ENCODE data around the gene NECAB2. TPM values are rescaled to one million over a fixed set of nuclear protein-coding genes. Genes with fewer than 3 reads are reported as not detected.

NECAB2 gene
- polyA plus RNA-seq, 2 of the 4 experiments (the other 2 are of a cell fraction), result 1.1 to 1.4 TPM

DNA sequence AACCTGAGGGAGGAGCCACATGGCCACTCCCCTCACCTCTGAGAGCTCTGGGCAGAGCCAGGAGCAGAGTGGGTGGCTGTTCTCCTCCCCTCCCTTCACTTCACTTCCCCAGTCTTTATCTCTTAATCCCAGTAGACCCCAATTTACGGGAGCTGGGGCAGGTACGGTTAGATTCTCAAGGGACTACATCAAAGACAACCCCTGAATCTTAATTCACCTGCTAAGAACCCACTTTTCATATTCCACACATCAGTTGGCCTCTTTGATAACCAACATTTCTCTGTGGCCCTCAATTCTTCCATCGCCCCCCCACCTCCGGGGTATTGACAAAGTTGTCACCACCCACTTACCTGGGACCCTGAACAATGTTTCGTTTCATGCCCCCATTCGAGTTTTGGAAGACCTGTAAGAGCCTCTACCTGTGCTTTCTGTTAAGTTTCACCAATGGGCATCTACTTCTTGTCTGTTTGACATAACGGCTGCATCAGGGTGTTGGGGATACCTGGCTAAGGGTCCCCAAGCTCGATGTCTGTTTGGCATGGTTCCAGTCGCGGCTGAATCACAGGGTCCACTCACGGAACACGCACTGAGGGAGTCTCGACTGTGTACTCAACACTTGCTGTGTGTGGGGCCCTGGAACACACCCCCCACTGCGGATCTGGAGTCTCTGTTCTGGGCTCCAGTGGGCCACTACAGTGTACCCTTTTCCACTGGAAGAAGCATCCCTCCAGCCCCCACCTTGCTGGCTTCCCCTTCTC, 46.7 kb downstream of the NECAB2 start:
- ChIA-PET POLR2A (interaction anchor here (1.0 kb wide), 1 partner anchor 61 kb away, joined by 5 read pairs; no protein-coding TSS in a partner anchor), CTCF (interaction anchor here (0.6 to 0.8 kb wide), 3 partner anchors 24 to 51 kb away, joined by 3 to 5 read pairs (median 3); no protein-coding TSS in a partner anchor)
- 30% methylated on average over 14 of the region's 14 CpGs for WGBS (ENCODE audit: missing lambda C conversion rate)
- FAIRE-seq, result no peak
- TF ChIP-seq JUN (IDR thresholded peaks at IDR 0.05) (no peak), MYC (IDR thresholded peaks at IDR 0.05; ENCODE audit: borderline replicate concordance, low read length) (no peak), FOSB (CRISPR knock-in tag; IDR thresholded peaks at IDR 0.05) (no peak), RCOR1 (IDR thresholded peaks at IDR 0.05; ENCODE audit: low read depth, low read length) (no peak), BHLHE40 (IDR thresholded peaks at IDR 0.05; ENCODE audit: low read depth, low read length) (no peak), HOXB5 (CRISPR knock-in tag; IDR thresholded peaks at IDR 0.05) (no peak), KDM1A (IDR thresholded peaks at IDR 0.05; ENCODE audit: low read depth) (no peak), HOXB13 (CRISPR knock-in tag; IDR thresholded peaks at IDR 0.05; ENCODE audit: low read depth) (no peak)
- Histone ChIP-seq H3K4me1 (peaks cover 8% of the 10 kb centered on the region; the same call in 1 of the 3 replicates), H3K9me3 (no peaks in the 10 kb centered on the region), H3K4me2 (peak overlapping the region; percentile 47), H3K4me3 (no peak overlapping the region), H3K27ac (no peak overlapping the region)
- ATAC-seq, result no peak; a peak in 1 of 6 replicates
- DNase-seq (ENCODE audit: low read depth in 1 of 2, low spot score in 1 of 2), result no peak

DNA sequence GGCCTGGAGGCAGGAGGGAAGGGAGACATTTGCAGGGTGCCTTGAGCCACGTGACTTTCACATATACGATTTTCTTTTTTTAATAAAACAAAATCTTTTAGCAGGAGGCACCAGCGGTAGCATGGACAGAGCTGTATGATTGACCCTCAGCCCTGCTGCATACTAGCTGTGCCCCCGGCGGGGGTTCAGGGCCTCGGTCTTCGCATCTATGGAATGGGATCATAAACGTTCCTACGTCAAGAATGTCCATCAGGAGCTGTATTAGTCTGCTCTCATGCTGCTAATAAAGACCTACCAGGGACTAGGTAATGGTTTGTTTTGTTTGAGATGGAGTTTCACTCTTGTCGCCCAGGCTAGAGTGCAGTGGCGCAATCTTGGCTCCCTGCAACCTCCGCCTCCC, 47.4 kb downstream of the NECAB2 start:
- no peak overlapping the region for H3K4me3 ChIP-seq
- H3K4me1 ChIP-seq, result peaks cover 8% of the 10 kb centered on the region; the same call in 1 of the 3 replicates
- CTCF ChIA-PET, result interaction anchor here (0.5 to 1.6 kb wide), 4 partner anchors 10 to 50 kb away, joined by 3 to 7 read pairs (median 4); no protein-coding TSS in a partner anchor
- POLR2A ChIA-PET, result no interaction called here
- no peak overlapping the region for H3K4me2 ChIP-seq
- ATAC-seq, result no peak
- TF ChIP-seq NR3C1 (IDR thresholded peaks at IDR 0.05), result no peak
- TF ChIP-seq, protein P1, sequence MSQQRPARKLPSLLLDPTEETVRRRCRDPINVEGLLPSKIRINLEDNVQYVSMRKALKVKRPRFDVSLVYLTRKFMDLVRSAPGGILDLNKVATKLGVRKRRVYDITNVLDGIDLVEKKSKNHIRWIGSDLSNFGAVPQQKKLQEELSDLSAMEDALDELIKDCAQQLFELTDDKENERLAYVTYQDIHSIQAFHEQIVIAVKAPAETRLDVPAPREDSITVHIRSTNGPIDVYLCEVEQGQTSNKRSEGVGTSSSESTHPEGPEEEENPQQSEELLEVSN (IDR thresholded peaks at IDR 0.05; ENCODE audit: borderline replicate concordance, low read depth), result no peak
- no peak for TF ChIP-seq CHD4 (IDR thresholded peaks at IDR 0.05; ENCODE audit: borderline replicate concordance)
- no peak for TF ChIP-seq SREBF2 (IDR thresholded peaks at IDR 0.05)
- no peak for TF ChIP-seq POLR2A (IDR thresholded peaks at IDR 0.05; ENCODE audit: low read length)
- no peak for FAIRE-seq
- DNase-seq (ENCODE audit: low read depth in 1 of 2, low spot score in 1 of 2), result no peak
- 0 out of 3 replicates have a peak, but pooled peaks cover 3% of the 10 kb centered on the region for H3K9me3 ChIP-seq
- 63% methylated on average over 12 of the region's 12 CpGs for WGBS (ENCODE audit: missing lambda C conversion rate)
- no peak overlapping the region for H3K27ac ChIP-seq

DNA sequence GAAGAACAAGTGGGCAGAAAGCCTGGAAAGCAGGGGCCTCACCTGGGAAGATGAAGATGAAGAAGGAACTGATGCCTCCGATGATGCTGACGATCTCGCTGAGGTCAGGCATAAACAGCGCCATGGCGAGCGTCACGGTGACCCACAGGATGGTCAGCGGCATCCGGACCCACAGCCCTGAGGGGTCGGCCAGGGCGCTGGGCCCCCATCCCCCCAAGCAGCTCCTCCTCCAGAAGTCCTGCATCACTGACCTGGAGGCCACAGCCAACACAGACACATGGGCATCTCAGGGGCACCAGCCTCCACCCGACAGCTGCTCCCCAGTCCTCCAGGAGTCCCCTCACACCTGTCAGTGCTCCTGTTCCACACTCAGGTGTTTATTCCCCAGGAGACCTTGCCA, 48.4 kb downstream of the NECAB2 start:
- Histone ChIP-seq H3K4me2 (no peak overlapping the region), H3K4me1 (peaks cover 8% of the 10 kb centered on the region; the same call in 1 of the 3 replicates), H3K9me3 (peaks cover 14% of the 10 kb centered on the region; the same call in 2 of the 3 replicates), H3K4me3 (no peak overlapping the region), H3K27ac (no peak overlapping the region)
- WGBS (ENCODE audit: missing lambda C conversion rate), result 79% methylated on average over 12 of the region's 12 CpGs
- DNase-seq (ENCODE audit: low read depth in 1 of 2, low spot score in 1 of 2) (no peak), ATAC-seq (no peak), FAIRE-seq (no peak)
- POLR2A ChIA-PET, result no interaction called here
- TF ChIP-seq ZNF302 (CRISPR knock-in tag; IDR thresholded peaks at IDR 0.05) (no peak), CBX8 (IDR thresholded peaks at IDR 0.05) (no peak), PHF8 (IDR thresholded peaks at IDR 0.05; ENCODE audit: borderline replicate concordance, low read depth) (no peak), CHD4 (IDR thresholded peaks at IDR 0.05; ENCODE audit: borderline replicate concordance) (no peak), POLR2A (IDR thresholded peaks at IDR 0.05; ENCODE audit: low read length) (no peak), HOXB13 (CRISPR knock-in tag; IDR thresholded peaks at IDR 0.05; ENCODE audit: low read depth) (no peak), FOSB (CRISPR knock-in tag; IDR thresholded peaks at IDR 0.05) (no peak), ZSCAN20 (CRISPR knock-in tag; IDR thresholded peaks at IDR 0.05) (no peak), EHF (CRISPR knock-in tag; IDR thresholded peaks at IDR 0.05) (no peak), ESRRA (IDR thresholded peaks at IDR 0.05; ENCODE audit: borderline replicate concordance, low read length) (no peak), CHD2 (IDR thresholded peaks at IDR 0.05; ENCODE audit: low read length, partially characterized antibody) (no peak), CBX2 (IDR thresholded peaks at IDR 0.05; ENCODE audit: borderline replicate concordance, low read depth) (no peak), NFE2L2 (conservative IDR thresholded peaks at IDR 0.05; ENCODE audit: low read length) (no peak), RCOR1 (IDR thresholded peaks at IDR 0.05; ENCODE audit: low read depth, low read length) (no peak)
- TF ChIP-seq, protein P2, sequence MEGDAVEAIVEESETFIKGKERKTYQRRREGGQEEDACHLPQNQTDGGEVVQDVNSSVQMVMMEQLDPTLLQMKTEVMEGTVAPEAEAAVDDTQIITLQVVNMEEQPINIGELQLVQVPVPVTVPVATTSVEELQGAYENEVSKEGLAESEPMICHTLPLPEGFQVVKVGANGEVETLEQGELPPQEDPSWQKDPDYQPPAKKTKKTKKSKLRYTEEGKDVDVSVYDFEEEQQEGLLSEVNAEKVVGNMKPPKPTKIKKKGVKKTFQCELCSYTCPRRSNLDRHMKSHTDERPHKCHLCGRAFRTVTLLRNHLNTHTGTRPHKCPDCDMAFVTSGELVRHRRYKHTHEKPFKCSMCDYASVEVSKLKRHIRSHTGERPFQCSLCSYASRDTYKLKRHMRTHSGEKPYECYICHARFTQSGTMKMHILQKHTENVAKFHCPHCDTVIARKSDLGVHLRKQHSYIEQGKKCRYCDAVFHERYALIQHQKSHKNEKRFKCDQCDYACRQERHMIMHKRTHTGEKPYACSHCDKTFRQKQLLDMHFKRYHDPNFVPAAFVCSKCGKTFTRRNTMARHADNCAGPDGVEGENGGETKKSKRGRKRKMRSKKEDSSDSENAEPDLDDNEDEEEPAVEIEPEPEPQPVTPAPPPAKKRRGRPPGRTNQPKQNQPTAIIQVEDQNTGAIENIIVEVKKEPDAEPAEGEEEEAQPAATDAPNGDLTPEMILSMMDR (IDR thresholded peaks at IDR 0.05), result no peak
- TF ChIP-seq, protein P3, sequence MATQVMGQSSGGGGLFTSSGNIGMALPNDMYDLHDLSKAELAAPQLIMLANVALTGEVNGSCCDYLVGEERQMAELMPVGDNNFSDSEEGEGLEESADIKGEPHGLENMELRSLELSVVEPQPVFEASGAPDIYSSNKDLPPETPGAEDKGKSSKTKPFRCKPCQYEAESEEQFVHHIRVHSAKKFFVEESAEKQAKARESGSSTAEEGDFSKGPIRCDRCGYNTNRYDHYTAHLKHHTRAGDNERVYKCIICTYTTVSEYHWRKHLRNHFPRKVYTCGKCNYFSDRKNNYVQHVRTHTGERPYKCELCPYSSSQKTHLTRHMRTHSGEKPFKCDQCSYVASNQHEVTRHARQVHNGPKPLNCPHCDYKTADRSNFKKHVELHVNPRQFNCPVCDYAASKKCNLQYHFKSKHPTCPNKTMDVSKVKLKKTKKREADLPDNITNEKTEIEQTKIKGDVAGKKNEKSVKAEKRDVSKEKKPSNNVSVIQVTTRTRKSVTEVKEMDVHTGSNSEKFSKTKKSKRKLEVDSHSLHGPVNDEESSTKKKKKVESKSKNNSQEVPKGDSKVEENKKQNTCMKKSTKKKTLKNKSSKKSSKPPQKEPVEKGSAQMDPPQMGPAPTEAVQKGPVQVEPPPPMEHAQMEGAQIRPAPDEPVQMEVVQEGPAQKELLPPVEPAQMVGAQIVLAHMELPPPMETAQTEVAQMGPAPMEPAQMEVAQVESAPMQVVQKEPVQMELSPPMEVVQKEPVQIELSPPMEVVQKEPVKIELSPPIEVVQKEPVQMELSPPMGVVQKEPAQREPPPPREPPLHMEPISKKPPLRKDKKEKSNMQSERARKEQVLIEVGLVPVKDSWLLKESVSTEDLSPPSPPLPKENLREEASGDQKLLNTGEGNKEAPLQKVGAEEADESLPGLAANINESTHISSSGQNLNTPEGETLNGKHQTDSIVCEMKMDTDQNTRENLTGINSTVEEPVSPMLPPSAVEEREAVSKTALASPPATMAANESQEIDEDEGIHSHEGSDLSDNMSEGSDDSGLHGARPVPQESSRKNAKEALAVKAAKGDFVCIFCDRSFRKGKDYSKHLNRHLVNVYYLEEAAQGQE (IDR thresholded peaks at IDR 0.05), result no peak
- TF ChIP-seq, protein P4, sequence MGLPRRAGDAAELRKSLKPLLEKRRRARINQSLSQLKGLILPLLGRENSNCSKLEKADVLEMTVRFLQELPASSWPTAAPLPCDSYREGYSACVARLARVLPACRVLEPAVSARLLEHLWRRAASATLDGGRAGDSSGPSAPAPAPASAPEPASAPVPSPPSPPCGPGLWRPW (IDR thresholded peaks at IDR 0.05), result no peak
- CTCF ChIA-PET, result interaction anchor here (1.3 to 1.8 kb wide), 3 partner anchors 9 to 49 kb away, joined by 3 to 8 read pairs (median 7); no protein-coding TSS in a partner anchor

All from A549 (cell line).